Lower leg skin (tissue), 3 donors: ENCODE data around the gene S1PR4.

ENCODE experiments used
- POLR2A ChIP-seq, 2 donors: fragments of 450-650 bp; IDR thresholded peaks; one replicate each; pipeline ENCODE4 v1.6.1; 2016 to 2017; ENCODE audit warnings: antibody characterized with exemption in 2 of 2, mild to moderate bottlenecking in 1 of 2, moderate library complexity in 1 of 2
- TF ChIP-seq, protein P1 (sequence below), 3 donors: fragments of 450-650 bp; IDR thresholded peaks; one replicate each; pipeline ENCODE4 v1.5.1; 2016; ENCODE audit warnings: antibody characterized with exemption in 3 of 3, mild to moderate bottlenecking in 3 of 3, moderate library complexity in 2 of 3

DNA sequence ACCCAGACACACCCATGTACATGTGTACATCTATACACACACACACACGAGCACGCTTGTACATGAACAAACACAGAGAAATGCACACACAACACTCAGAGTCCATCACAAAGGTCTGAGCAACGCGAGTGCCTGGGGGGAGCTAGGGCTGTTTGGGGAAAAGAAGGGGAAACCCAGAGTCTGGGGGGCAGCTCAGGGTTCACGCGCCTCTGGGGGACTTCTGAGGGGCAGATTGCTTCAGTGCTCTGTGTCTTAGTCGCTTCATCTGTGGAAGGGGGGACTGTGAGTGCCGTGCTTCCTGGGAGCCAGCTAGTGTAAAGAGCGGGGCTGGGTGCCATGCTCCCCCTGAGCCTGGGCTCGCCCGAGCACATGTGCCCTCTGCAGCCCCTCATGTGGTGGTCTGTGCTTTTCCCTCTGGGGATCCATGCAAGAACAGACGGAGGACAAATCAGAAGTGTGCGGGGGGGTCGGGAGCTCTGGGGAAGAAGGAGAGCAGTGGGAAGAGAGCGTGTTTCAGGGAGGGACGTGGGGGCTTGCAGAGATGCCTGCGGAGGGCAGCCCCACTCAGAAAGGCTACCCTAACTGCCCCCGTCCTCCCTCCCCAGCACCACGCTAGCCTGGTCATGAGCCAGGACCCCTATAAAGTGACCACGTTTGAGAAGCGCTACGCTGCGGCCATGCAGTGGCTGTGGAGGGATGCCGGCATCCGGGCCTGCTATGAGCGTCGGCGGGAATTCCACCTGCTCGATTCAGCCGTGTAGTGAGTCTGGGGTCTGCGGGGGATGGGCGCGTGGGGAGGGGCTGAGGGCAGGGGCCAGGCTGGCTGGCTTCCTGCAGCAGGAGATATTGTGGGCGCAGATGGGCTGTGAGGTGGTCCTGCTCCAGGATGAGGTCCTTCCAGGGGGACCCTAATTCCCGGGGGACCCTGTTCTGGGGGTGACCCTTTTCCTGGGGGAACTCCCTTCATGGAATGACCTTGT is 28.8 kb upstream of the S1PR4 start:
- TF ChIP-seq, protein P1, sequence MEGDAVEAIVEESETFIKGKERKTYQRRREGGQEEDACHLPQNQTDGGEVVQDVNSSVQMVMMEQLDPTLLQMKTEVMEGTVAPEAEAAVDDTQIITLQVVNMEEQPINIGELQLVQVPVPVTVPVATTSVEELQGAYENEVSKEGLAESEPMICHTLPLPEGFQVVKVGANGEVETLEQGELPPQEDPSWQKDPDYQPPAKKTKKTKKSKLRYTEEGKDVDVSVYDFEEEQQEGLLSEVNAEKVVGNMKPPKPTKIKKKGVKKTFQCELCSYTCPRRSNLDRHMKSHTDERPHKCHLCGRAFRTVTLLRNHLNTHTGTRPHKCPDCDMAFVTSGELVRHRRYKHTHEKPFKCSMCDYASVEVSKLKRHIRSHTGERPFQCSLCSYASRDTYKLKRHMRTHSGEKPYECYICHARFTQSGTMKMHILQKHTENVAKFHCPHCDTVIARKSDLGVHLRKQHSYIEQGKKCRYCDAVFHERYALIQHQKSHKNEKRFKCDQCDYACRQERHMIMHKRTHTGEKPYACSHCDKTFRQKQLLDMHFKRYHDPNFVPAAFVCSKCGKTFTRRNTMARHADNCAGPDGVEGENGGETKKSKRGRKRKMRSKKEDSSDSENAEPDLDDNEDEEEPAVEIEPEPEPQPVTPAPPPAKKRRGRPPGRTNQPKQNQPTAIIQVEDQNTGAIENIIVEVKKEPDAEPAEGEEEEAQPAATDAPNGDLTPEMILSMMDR (IDR thresholded peaks at IDR 0.05), result no peak
- TF ChIP-seq POLR2A (IDR thresholded peaks at IDR 0.05), result no peak
